Measurements from ENCODE around the gene RNF212.

The RNF212 gene

DNA sequence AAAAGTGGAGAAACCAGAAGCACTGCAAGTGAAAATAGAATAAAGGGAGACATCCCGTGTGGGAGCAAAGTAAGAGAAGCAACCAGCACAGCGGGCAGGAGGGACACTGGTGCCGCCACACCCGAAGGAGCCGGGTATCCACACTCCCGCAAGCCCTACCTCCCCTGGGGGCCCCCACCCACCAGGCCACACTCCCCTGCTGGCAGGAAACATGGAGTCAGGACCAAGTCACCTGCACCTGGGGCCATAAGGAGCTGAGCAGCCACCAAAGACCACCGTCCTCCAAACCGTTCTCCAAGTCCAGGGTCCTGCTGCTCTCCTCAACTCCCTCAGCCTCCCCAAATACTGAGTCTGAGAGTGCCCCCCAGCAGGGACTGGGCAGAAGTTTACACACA lies 71.4 kb downstream of the RNF212 start:
- no peak overlapping the region for H3K4me3 ChIP-seq (ENCODE audit: low read length, poor library complexity, severe bottlenecking)
- H3K27me3 ChIP-seq (ENCODE audit: insufficient read depth, low read length, poor library complexity, severe bottlenecking), result no peaks in the 10 kb centered on the region

GRCh38 chr4:1041147-1041935 lies 72.0 kb downstream of the RNF212 start:
- Histone ChIP-seq H3K4me2 (ENCODE audit: low read depth, low read length, poor library complexity, severe bottlenecking) (no peak overlapping the region), H4K20me1 (ENCODE audit: insufficient read depth, low read length, poor library complexity, severe bottlenecking) (no peaks in the 10 kb centered on the region), H3K4me3 (ENCODE audit: low read length, poor library complexity, severe bottlenecking) (no peak overlapping the region), H3K9me3 (ENCODE audit: insufficient read depth, low read depth, low read length) (no peaks in the 10 kb centered on the region; the same call in 1 of the 2 replicates), H3K4me1 (ENCODE audit: insufficient read depth, low read length, poor library complexity, severe bottlenecking) (no peaks in the 10 kb centered on the region), H3K27me3 (ENCODE audit: insufficient read depth, low read length, poor library complexity, severe bottlenecking) (no peaks in the 10 kb centered on the region), H3K36me3 (ENCODE audit: insufficient read depth, low read length) (no peaks in the 10 kb centered on the region), H2AFZ (ENCODE audit: low read length) (no peak overlapping the region), H3K79me2 (ENCODE audit: insufficient read depth, low read length) (no peaks in the 10 kb centered on the region), H3F3A (ENCODE audit: low read depth) (no peaks in the 10 kb centered on the region), H3K9me2 (replicated peaks; ENCODE audit: low read depth, low read length) (no peaks in the 10 kb centered on the region), H3K9ac (ENCODE audit: low read depth, low read length, poor library complexity, severe bottlenecking) (no peak overlapping the region)
- TF ChIP-seq, protein P1, sequence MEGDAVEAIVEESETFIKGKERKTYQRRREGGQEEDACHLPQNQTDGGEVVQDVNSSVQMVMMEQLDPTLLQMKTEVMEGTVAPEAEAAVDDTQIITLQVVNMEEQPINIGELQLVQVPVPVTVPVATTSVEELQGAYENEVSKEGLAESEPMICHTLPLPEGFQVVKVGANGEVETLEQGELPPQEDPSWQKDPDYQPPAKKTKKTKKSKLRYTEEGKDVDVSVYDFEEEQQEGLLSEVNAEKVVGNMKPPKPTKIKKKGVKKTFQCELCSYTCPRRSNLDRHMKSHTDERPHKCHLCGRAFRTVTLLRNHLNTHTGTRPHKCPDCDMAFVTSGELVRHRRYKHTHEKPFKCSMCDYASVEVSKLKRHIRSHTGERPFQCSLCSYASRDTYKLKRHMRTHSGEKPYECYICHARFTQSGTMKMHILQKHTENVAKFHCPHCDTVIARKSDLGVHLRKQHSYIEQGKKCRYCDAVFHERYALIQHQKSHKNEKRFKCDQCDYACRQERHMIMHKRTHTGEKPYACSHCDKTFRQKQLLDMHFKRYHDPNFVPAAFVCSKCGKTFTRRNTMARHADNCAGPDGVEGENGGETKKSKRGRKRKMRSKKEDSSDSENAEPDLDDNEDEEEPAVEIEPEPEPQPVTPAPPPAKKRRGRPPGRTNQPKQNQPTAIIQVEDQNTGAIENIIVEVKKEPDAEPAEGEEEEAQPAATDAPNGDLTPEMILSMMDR (conservative IDR thresholded peaks at IDR 0.05; ENCODE audit: low read length), result no peak
- TF ChIP-seq EZH2phosphoT487 (IDR thresholded peaks at IDR 0.05; ENCODE audit: borderline replicate concordance), result no peak

More for the DNA sequence above, 71.4 kb downstream of the RNF212 start:
- Histone ChIP-seq H3K9ac (ENCODE audit: low read depth, low read length, poor library complexity, severe bottlenecking) (no peak overlapping the region), H3K4me1 (ENCODE audit: insufficient read depth, low read length, poor library complexity, severe bottlenecking) (no peaks in the 10 kb centered on the region), H3K4me2 (ENCODE audit: low read depth, low read length, poor library complexity, severe bottlenecking) (no peak overlapping the region), H3K9me2 (replicated peaks; ENCODE audit: low read depth, low read length) (no peaks in the 10 kb centered on the region), H3K79me2 (ENCODE audit: insufficient read depth, low read length) (no peaks in the 10 kb centered on the region), H2AFZ (ENCODE audit: low read length) (no peak overlapping the region), H3K9me3 (ENCODE audit: insufficient read depth, low read depth, low read length) (peaks cover 3% of the 10 kb centered on the region; the same call in 1 of the 2 replicates), H4K20me1 (ENCODE audit: insufficient read depth, low read length, poor library complexity, severe bottlenecking) (no peaks in the 10 kb centered on the region), H3F3A (ENCODE audit: low read depth) (no peaks in the 10 kb centered on the region), H3K36me3 (ENCODE audit: insufficient read depth, low read length) (no peaks in the 10 kb centered on the region)
- TF ChIP-seq, protein P1 (conservative IDR thresholded peaks at IDR 0.05; ENCODE audit: low read length), result no peak
- no peak for TF ChIP-seq EZH2phosphoT487 (IDR thresholded peaks at IDR 0.05; ENCODE audit: borderline replicate concordance)

- no peaks in the 10 kb centered on the region; the same call in 1 of the 2 replicates for H3K9me3 ChIP-seq (ENCODE audit: insufficient read depth, low read depth, low read length)
- no peaks in the 10 kb centered on the region for H3K79me2 ChIP-seq (ENCODE audit: insufficient read depth, low read length)
- no peaks in the 10 kb centered on the region for H3K36me3 ChIP-seq (ENCODE audit: insufficient read depth, low read length)
- H3K4me3 ChIP-seq (ENCODE audit: low read length, poor library complexity, severe bottlenecking), result no peak overlapping the region
- H3K4me1 ChIP-seq (ENCODE audit: insufficient read depth, low read length, poor library complexity, severe bottlenecking), result no peaks in the 10 kb centered on the region
- no peaks in the 10 kb centered on the region for H3K9me2 ChIP-seq (replicated peaks; ENCODE audit: low read depth, low read length)
- H3K27me3 ChIP-seq (ENCODE audit: insufficient read depth, low read length, poor library complexity, severe bottlenecking), result no peaks in the 10 kb centered on the region
- no peak overlapping the region for H3K4me2 ChIP-seq (ENCODE audit: low read depth, low read length, poor library complexity, severe bottlenecking)
- no peaks in the 10 kb centered on the region for H4K20me1 ChIP-seq (ENCODE audit: insufficient read depth, low read length, poor library complexity, severe bottlenecking)
- H3K9ac ChIP-seq (ENCODE audit: low read depth, low read length, poor library complexity, severe bottlenecking), result no peak overlapping the region
- no peak for TF ChIP-seq EZH2phosphoT487 (IDR thresholded peaks at IDR 0.05; ENCODE audit: borderline replicate concordance)
- TF ChIP-seq, protein P1 (conservative IDR thresholded peaks at IDR 0.05; ENCODE audit: low read length), result no peak
- no peak overlapping the region for H2AFZ ChIP-seq (ENCODE audit: low read length)
- no peaks in the 10 kb centered on the region for H3F3A ChIP-seq (ENCODE audit: low read depth)
Observed at GRCh38 chr4:1040344-1041146, 72.8 kb downstream of the RNF212 start.
